HG03097 (cell line): Measurements from ENCODE around the gene ACHE.

Source experiments
- ATAC-seq: cut with Tn5 transposase; IDR thresholded peaks from one replicate; pipeline ENCODE4 v1.9.1; 2021; ENCODE audit not compliant: unreplicated experiment, low FRiP score

ACHE gene

GRCh38 chr7:100897772-100898454 lies 2.2 kb upstream of the ACHE start:
- ATAC-seq, result no peak

DNA sequence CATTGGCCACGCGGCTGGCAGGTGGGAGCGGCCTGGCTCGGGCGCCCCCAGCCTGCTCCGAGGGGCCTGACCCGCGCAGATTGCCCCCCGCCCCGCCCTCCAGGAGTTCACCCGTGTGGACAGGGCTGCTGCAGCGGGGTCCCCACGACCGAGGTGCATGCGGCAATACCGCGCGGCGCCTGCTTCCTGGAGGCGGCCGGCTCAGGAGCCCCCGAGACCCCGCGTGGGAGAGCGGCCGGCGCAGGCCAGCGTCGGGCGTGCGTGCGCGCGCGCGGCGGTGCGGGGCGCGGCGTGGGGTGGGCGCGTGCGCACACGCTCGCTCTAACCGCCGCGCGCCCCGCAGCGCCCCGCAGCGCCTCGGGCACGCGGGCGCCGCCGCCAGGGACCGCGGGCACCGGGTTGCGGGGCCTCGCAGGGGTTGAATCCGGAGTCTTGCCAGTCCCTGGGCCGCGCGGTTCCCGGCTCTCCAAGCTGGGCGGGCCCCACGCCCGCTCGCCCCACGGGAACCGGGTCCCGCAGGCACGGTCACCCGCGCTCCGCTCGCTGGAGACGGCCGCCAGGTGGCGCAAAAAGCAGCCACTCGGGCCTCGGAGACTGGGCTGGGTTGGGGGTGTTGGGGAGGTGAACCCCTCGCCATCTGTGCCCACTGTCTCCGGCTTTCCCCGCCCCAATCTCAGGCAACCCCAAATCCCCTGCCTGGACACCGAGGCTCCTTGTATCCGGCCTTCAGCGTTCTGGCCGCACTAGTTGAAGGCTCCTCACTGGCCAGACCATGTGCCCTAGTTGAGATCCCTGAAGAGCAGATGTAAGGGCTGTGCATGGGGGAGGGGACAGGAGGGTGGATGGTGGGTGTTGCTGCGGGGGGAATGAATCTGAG lies 1.3 kb upstream of the ACHE start:
- no peak for ATAC-seq

DNA sequence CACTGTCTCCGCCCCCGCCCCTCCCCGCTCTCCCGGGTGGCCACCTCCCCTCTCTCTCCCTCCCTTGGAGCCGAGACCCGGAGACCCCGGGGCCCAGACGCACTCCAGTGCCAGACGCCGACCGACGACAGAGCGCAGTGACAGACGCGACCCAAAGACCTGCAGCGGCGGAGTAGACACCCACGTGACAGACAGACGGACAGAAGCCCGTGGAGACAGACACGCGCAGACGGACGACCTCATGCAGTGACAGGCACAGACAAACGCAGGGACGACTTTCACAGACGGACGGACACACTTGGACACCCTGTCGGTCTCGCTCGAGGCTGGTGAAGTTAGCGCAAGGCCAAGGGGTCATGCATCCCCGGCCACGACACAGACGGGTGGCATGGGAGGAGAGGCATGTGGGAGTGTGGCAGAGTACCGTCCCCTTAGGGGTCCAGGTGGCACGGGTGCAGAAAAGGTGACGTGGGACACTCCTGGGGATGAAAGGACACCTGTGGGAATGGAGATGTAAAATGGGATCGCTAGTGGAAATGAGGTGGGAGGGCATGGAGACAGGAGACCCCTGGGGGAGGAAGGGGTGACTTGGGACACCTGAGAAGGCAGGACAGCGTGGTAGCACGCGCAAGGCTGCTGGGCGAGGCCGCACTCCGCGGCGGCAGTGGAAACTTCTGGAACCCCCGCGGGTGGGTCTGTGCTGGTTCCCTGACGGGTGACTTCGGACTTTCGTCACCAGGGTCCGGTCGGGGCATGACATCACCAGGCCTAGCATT lies 456 bp upstream of the ACHE start:
- no peak for ATAC-seq

- ATAC-seq, result no peak
These were observed 608 bp downstream of the ACHE start for GRCh38 chr7:100894860-100895700.

DNA sequence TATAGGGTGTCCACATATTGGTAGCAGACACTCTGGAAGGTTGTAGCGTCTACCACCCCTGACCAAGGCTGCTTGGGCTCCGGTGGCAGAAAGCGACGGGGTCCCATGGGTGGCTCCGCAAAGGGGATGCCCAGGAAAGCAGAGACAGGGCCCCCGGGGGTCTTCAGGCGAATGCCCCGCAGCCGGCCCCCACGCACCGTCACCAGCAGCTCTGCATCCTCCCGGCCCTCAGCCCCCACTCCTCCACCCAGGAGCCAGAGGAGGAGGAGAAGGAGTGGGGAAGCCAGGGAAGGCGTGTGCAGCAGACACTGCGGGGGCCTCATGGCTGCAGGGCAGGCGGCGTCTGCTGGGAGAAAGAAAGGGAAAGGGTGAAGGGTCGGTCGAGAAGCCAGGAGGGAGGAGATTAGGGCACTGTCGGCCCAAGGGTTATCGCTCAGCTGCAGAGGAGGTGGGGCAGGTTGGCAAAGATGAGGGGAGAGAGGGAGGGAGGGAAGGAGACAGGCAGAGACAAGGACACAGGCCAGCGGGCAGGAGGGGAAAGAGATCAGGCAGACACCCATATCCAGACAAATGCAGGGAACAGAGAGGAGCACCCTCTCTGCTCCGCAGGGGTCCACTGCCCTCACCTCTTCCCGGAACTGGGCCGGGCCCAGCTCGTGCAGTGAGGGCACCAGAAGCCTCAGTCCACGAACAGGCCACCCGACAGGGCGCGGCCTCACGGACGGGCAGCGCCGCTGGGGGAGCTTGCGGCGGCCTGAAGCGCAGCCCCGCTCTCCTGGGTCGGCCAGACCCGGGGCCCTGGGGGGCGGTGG lies 1.6 kb downstream of the ACHE start:
- no peak for ATAC-seq

GRCh38 chr7:100893318-100893895 lies 2.3 kb downstream of the ACHE start:
- no peak for ATAC-seq

DNA sequence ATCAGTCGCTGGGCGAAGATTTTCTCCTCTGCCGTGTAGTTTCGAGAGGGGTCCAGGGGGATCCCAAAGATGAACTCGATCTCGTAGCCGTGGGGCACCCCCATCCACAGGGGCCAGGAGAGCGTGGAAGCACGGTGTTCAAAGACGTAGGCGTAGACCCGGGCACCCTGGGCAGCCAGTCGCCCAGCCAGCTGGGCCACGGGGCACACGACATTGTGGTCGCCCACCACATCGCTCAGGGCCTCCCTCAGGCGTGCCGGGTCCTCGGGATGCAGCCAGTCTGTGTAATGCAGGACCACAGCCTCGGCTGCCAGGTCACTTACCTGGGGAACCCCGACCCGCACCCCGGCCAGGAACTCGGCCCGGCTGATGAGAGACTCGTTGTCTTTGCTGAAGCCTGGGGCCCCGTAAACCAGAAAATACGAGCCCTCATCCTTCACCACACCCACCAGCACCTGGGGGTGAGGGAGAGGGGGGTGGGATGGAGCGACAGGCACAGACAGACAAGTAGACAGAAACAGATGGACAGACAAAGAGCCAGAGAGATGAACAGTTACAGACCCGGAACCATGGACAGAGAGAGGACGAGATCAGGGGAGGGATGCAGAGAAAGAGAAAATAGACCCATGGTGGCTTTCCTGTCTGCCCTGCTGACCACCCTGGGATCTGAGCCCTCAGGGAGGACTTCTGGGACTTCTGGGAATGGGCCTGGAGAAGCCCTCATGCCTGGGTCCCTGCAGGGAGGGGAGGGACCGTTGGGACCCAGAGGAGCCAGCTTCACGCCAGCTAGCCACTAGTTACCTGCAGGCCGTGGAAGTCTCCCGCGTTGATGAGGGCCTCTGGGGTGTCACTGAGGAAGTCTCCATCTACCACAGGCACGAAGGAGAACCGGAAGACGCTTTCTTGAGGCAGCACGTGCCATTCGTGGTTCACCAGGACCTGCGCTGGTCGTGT lies 3.0 kb downstream of the ACHE start:
- ATAC-seq, result no peak

- no peak for ATAC-seq
These were observed 4.0 kb downstream of the ACHE start for GRCh38 chr7:100891568-100892247.

DNA sequence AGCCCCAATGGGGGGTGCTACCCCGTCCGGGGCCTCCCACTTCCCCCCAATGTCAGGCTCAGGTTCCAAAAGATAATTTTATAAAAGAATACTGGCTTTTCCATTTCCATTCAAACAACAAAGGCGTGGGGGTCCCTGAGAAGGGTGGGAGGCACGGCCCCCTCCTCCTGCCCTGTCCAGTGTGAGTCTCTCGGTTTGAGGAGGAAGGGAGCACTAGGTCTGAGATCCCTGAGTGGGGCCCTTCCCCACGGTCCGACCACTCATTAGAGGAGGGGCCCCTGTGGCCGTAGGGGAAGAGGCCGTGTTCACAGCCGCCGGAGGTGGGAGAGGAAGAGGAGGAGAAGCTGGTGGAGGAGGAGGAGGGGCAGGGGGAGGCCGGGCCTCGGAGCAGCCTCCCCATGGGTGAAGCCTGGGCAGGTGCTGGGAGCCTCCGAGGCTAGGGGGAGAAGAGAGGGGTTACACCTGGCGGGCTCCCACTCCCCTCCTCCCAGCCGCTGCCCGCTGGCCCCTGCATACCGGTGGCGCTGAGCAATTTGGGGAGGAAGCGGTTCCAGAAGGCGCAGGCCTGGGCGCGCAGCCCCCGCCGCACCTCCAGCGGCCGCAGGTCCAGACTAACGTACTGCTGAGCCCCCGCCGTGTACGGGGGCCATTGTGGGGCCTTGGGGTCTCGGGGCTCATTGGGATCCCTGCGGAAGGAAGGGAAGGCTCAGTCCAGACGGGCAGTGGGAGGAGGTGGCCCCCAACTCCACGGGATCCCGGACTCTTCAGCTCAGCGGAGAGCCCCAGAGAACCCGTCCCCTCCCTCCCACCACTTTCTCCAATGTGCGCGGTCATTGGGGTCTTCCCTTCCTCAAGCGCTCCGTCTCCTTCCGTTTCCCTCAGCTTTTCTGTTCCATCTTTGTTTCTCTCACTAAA lies 4.8 kb downstream of the ACHE start:
- ATAC-seq, result no peak

- peak; percentile 17 for ATAC-seq
These were observed 6.5 kb downstream of the ACHE start, which contains the start of gene UFSP1 for GRCh38 chr7:100888988-100889750. UFSP1 (minus strand) TSS chr7:100889715; CDS start chr7:100889271, 444 bp downstream.

- no peak for ATAC-seq
These were observed 7.2 kb downstream of the ACHE start for GRCh38 chr7:100888291-100888987.

GRCh38 chr7:100887516-100888290 lies 8.0 kb downstream of the ACHE start:
- ATAC-seq, result peak; percentile 38

DNA sequence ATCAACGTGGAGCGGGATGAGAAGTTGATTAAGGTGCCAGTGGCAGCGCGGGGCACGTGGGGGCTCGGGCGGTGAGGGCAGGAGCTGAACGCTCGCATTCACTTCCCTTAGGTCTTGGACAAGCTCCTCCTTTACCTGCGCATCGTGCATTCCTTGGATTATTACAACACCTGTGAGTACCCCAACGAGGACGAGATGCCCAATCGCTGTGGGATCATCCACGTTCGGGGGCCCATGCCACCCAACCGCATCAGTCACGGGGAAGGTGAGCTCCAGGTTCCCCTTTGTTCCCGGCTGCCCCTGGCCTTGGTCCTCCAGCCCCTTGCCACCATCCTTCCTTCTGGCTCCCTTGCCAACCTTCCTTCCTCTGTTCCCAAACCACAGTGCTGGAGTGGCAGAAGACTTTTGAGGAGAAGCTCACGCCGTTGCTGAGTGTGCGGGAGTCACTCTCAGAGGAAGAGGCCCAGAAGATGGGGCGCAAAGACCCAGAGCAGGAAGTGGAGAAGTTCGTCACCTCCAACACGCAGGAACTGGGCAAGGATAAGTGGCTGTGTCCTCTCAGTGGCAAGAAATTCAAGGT lies 8.7 kb downstream of the ACHE start:
- ATAC-seq, result no peak
